Natural killer cell (primary cell): ENCODE measurements around the gene EYS. TPM values are rescaled to one million over a fixed set of nuclear protein-coding genes. Genes with fewer than 3 reads are reported as not detected.

Experiments
- ATAC-seq, 3 donors: fragments of 150-1000 bp in 2 of 3; fragments of 200-7000 bp in 1 of 3; cut with Tn5 transposase; 1 replicate in 1 of 3; 2 replicates in 2 of 3; pipeline ENCODE4 v1.10.0; 2021; ENCODE audit warnings: mild to moderate bottlenecking in 2 of 3, moderate library complexity in 2 of 3
- DNase-seq, 2 donors: peaks; one replicate each; pipeline versions ENCODE4 v3.0.0 to v3.0.0-alpha.2; 2013 to 2021; ENCODE audit warnings: mixed read lengths in 1 of 2
- H3K27ac ChIP-seq: one replicate; pipeline ENCODE4 v1.5.1; 2013; ENCODE audit warnings: mild to moderate bottlenecking, low read length
- H3K27me3 ChIP-seq: one replicate; pipeline ENCODE4 v1.6.1; 2013; ENCODE audit warnings: low read length; ENCODE audit not compliant: control insufficient read depth, insufficient read depth
- H3K36me3 ChIP-seq: one replicate; pipeline ENCODE4 v1.6.1; 2013; ENCODE audit warnings: low read length; ENCODE audit not compliant: control insufficient read depth, insufficient read depth
- H3K4me1 ChIP-seq: one replicate; pipeline ENCODE4 v1.6.1; 2013; ENCODE audit warnings: low read length; ENCODE audit not compliant: control insufficient read depth, insufficient read depth
- H3K4me3 ChIP-seq: one replicate; pipeline ENCODE4 v1.5.1; 2013; ENCODE audit warnings: low read length
- H3K9me3 ChIP-seq: one replicate; pipeline ENCODE4 v1.6.1; 2013; ENCODE audit warnings: low read length; ENCODE audit not compliant: control insufficient read depth, insufficient read depth
- H3K27ac Mint-ChIP-seq, 2 donors: one replicate each; pipeline ENCODE4 v1.8.0; 2022; ENCODE audit warnings: mild to moderate bottlenecking in 2 of 2, mixed read lengths in 2 of 2, moderate library complexity in 1 of 2
- H3K27me3 Mint-ChIP-seq, 2 donors: one replicate each; pipeline ENCODE4 v1.8.0; 2022; ENCODE audit warnings: low read depth in 2 of 2, mixed read lengths in 2 of 2
- H3K36me3 Mint-ChIP-seq: one replicate; pipeline ENCODE4 v1.8.0; 2022; ENCODE audit warnings: mixed read lengths
- H3K4me1 Mint-ChIP-seq, 2 donors: one replicate each; pipeline ENCODE4 v1.8.0; 2022; ENCODE audit warnings: mixed read lengths in 2 of 2
- H3K4me3 Mint-ChIP-seq: one replicate; pipeline ENCODE4 v1.8.0; 2022; ENCODE audit warnings: mild to moderate bottlenecking, moderate library complexity, mixed read lengths
- H3K9me3 Mint-ChIP-seq, 2 donors: one replicate each; pipeline ENCODE4 v1.8.0; 2022; ENCODE audit warnings: mixed read lengths in 2 of 2
- CTCF ChIP-seq: fragments of 200-600 bp; IDR thresholded peaks from one replicate; pipeline ENCODE4 v1.8.0; 2022; ENCODE audit warnings: antibody characterized with exemption
- WGBS: methylation state at CpG from one replicate; pipeline ENCODE4 v1.1.7; 2013; ENCODE audit warnings: missing lambda C conversion rate; ENCODE audit not compliant: insufficient coverage; 5-methylcytosine and 5-hydroxymethylcytosine counted together
- intact Hi-C: fragments of 100-400 bp; cut with micrococcal nuclease; formaldehyde crosslinking; loops from one replicate; pipeline ENCODE4 v1.14.2; 2022
- total RNA-seq, 4 donors: library from RNA; stranded (reverse); fragments of 120-200 nt in 1 of 4; gene quantifications; one replicate each; pipeline versions ENCODE4 v1.2.3 to v1.2.4, GENCODE V29; 2013 to 2022

Gene EYS
- total RNA-seq, 3 donors from 2014 or later (not counting 1 experiment from before 2014, with no cell fraction given) = 0.55 TPM; not detected in 2

- DNase-seq = no peak
- intact Hi-C loops = no loop called here
- H3K27ac Mint-ChIP-seq = no peak overlapping the region
- ATAC-seq = no peak
- H3K4me1 ChIP-seq = no peaks in the 10 kb centered on the region
- TF ChIP-seq CTCF = no peak
- H3K9me3 Mint-ChIP-seq = peaks cover 14 to 22% of the 10 kb centered on the region in 2 donors
- no peaks in the 10 kb centered on the region for H3K4me1 Mint-ChIP-seq
- no peak overlapping the region for H3K4me3 Mint-ChIP-seq
- peaks cover 5% of the 10 kb centered on the region for H3K9me3 ChIP-seq
- H3K4me3 ChIP-seq = no peak overlapping the region
- no peaks in the 10 kb centered on the region for H3K36me3 ChIP-seq
- H3K27me3 Mint-ChIP-seq = no peaks in the 10 kb centered on the region
- peaks cover 9% of the 10 kb centered on the region for H3K36me3 Mint-ChIP-seq
- 78% methylated on average over 1 of the region's 3 CpGs for WGBS
- H3K27ac ChIP-seq = no peak overlapping the region
- H3K27me3 ChIP-seq = no peaks in the 10 kb centered on the region
Observed at GRCh38 chr6:64213697-64214096, 1493.3 kb downstream of the EYS start.

- Histone ChIP-seq H3K27me3 (no peaks in the 10 kb centered on the region), H3K27ac (no peak overlapping the region), H3K36me3 (no peaks in the 10 kb centered on the region), H3K4me1 (no peaks in the 10 kb centered on the region), H3K9me3 (no peaks in the 10 kb centered on the region), H3K4me3 (no peak overlapping the region)
- intact Hi-C loops = no loop called here
- Mint-ChIP-seq H3K9me3 (peaks cover 3 to 6% of the 10 kb centered on the region in 2 donors), H3K4me3 (no peak overlapping the region), H3K36me3 (no peaks in the 10 kb centered on the region), H3K27ac (no peak overlapping the region), H3K4me1 (no peaks in the 10 kb centered on the region), H3K27me3 (no peaks in the 10 kb centered on the region)
- no peak for TF ChIP-seq CTCF
- ATAC-seq (no peak), DNase-seq (no peak)
- no CpG with 5 or more reads among the region's 1 CpG for WGBS
Observed at GRCh38 chr6:64197246-64197645, 1509.8 kb downstream of the EYS start.

GRCh38 chr6:64186592-64186991 is 1520.4 kb downstream of the EYS start:
- Histone ChIP-seq H3K4me1 (no peaks in the 10 kb centered on the region), H3K4me3 (no peak overlapping the region), H3K27me3 (no peaks in the 10 kb centered on the region), H3K9me3 (peaks cover 6% of the 10 kb centered on the region), H3K27ac (no peak overlapping the region), H3K36me3 (no peaks in the 10 kb centered on the region)
- no peak for TF ChIP-seq CTCF
- Mint-ChIP-seq H3K27me3 (no peaks in the 10 kb centered on the region), H3K4me1 (no peaks in the 10 kb centered on the region), H3K4me3 (no peak overlapping the region), H3K27ac (no peak overlapping the region), H3K9me3 (peaks cover 7 to 21% of the 10 kb centered on the region in 2 donors), H3K36me3 (no peaks in the 10 kb centered on the region)
- intact Hi-C loops = no loop called here
- WGBS = 92% methylated on average over 8 of the region's 8 CpGs
- ATAC-seq = no peak
- no peak for DNase-seq

- Mint-ChIP-seq H3K36me3 (no peaks in the 10 kb centered on the region), H3K27me3 (no peaks in the 10 kb centered on the region), H3K4me3 (no peak overlapping the region), H3K27ac (no peak overlapping the region), H3K4me1 (no peaks in the 10 kb centered on the region), H3K9me3 (peaks cover 7 to 18% of the 10 kb centered on the region in 2 donors)
- H3K27me3 ChIP-seq = no peaks in the 10 kb centered on the region
- H3K27ac ChIP-seq = no peak overlapping the region
- no peak overlapping the region for H3K4me3 ChIP-seq
- H3K4me1 ChIP-seq = no peaks in the 10 kb centered on the region
- DNase-seq (no peak), ATAC-seq (no peak)
- no peaks in the 10 kb centered on the region for H3K36me3 ChIP-seq
- WGBS = 89% methylated on average over 2 of the region's 5 CpGs
- intact Hi-C loops = no loop called here
- H3K9me3 ChIP-seq = peaks cover 6% of the 10 kb centered on the region
- TF ChIP-seq CTCF = no peak
Observed at GRCh38 chr6:64185621-64186020, 1521.4 kb downstream of the EYS start.
